Neural cell (in vitro differentiated cells): ENCODE measurements around the gene FHOD3.

Experiments used
- CTCF ChIP-seq: fragments of 450-650 bp; IDR thresholded peaks from 2 replicates; pipeline ENCODE4 v1.5.1; 2014; ENCODE audit warnings: antibody characterized with exemption, mild to moderate bottlenecking, moderate library complexity; ENCODE audit not compliant: poor library complexity, severe bottlenecking
- EZH2 ChIP-seq: fragments of 200-600, 300-800 bp; shearing (Covaris generic), sonication (generic); IDR thresholded peaks from 2 replicates; pipeline ENCODE4 v1.6.1; 2014; ENCODE audit warnings: antibody characterized with exemption, low read length, borderline replicate concordance, mild to moderate bottlenecking; ENCODE audit not compliant: insufficient read depth, poor library complexity, severe bottlenecking
- POLR2AphosphoS5 ChIP-seq: IDR thresholded peaks from 2 replicates; pipeline ENCODE4 v1.6.1; 2012
- SMC3 ChIP-seq: fragments of 450-650 bp; conservative IDR thresholded peaks from 2 replicates; pipeline ENCODE4 v1.6.1; 2014; ENCODE audit warnings: antibody characterized with exemption, mild to moderate bottlenecking, moderate library complexity; ENCODE audit not compliant: poor library complexity

GRCh38 chr18:36348971-36349417 lies 51.5 kb downstream of the FHOD3 start:
- TF ChIP-seq CTCF (no peak), SMC3 (no peak), EZH2 (no peak), POLR2AphosphoS5 (no peak)
